IMR-90 (cell line): Measurements from ENCODE around the gene LIAS. TPM values are rescaled to one million over a fixed set of nuclear protein-coding genes. Genes with fewer than 3 reads are reported as not detected.

Experiments
- ATAC-seq: fragments of 200-7000 bp; cut with Tn5 transposase; 2 replicates; pipeline ENCODE4 v1.9.1; 2020; ENCODE audit warnings: low read depth, mild to moderate bottlenecking, moderate library complexity
- BruUV-seq: library from RNA; stranded (reverse); fragments of 400-500 nt; replicated peaks from 2 replicates; lab custom pipeline; 2021; lab: Mats Ljungman, UMichigan
- CTCF ChIA-PET: fragments of 300-600 bp; formaldehyde crosslinking; extraction: SDS; loops from one replicate; lab custom pipeline; 2021; ENCODE audit warnings: antibody characterized with exemption; lab: Yijun Ruan, JAX
- POLR2A ChIA-PET: fragments of 300-600 bp; sonication (Branson Sonifier 250); formaldehyde crosslinking; loops from one replicate; lab custom pipeline; 2022; ENCODE audit warnings: antibody characterized with exemption; ENCODE audit not compliant: unreplicated experiment; lab: Charles Lee
- DNase-seq: peaks from one replicate; pipeline ENCODE4 v3.0.0; 2013
- H2AFZ ChIP-seq: replicated peaks from 2 replicates; pipeline ENCODE3; 2013; ENCODE audit warnings: low read length, mild to moderate bottlenecking; ENCODE audit not compliant: poor library complexity
- H2AK5ac ChIP-seq: 2 replicates; pipeline ENCODE4 v1.6.1; 2013; ENCODE audit warnings: low read depth, low read length, inconsistent platforms
- H2AK9ac ChIP-seq: replicated peaks from 2 replicates; pipeline ENCODE3; 2013; ENCODE audit warnings: mild to moderate bottlenecking, low read depth, low read length, moderate library complexity; ENCODE audit not compliant: poor library complexity
- H2BK120ac ChIP-seq: 2 replicates; pipeline ENCODE4 v1.6.1; 2013; ENCODE audit warnings: low read depth, low read length, inconsistent platforms
- H2BK15ac ChIP-seq: 3 replicates; pipeline ENCODE4 v1.6.1; 2013; ENCODE audit warnings: low read depth, low read length, inconsistent platforms
- H2BK20ac ChIP-seq: 2 replicates; pipeline ENCODE4 v1.6.1; 2013; ENCODE audit warnings: low read depth, mild to moderate bottlenecking, inconsistent platforms, low read length, moderate library complexity
- H2BK5ac ChIP-seq: 2 replicates; pipeline ENCODE4 v1.6.1; 2013; ENCODE audit warnings: mild to moderate bottlenecking, low read depth, low read length, inconsistent platforms; ENCODE audit not compliant: poor library complexity, severe bottlenecking
- H3K14ac ChIP-seq: replicated peaks from 2 replicates; pipeline ENCODE4 v1.6.1; 2013; ENCODE audit warnings: low read depth, low read length, inconsistent platforms
- H3K18ac ChIP-seq: 2 replicates; pipeline ENCODE4 v1.6.1; 2013; ENCODE audit warnings: low read depth, low read length, control low read depth
- H3K23ac ChIP-seq: 2 replicates; pipeline ENCODE4 v1.6.1; 2013; ENCODE audit warnings: low read depth, low read length, inconsistent platforms
- H3K27ac ChIP-seq: 2 replicates; pipeline ENCODE4 v1.5.1; 2013; ENCODE audit warnings: mild to moderate bottlenecking, control low read depth, low read length; ENCODE audit not compliant: insufficient read depth
- H3K27me3 ChIP-seq: 2 replicates; pipeline ENCODE4 v1.6.1; 2013; ENCODE audit warnings: low read length; ENCODE audit not compliant: control insufficient read depth, insufficient read depth
- H3K36me3 ChIP-seq: 2 replicates; pipeline ENCODE4 v1.6.1; 2013; ENCODE audit warnings: low read length, mixed read lengths; ENCODE audit not compliant: control insufficient read depth, insufficient read depth
- H3K4ac ChIP-seq: 2 replicates; pipeline ENCODE4 v1.6.1; 2013; ENCODE audit warnings: low read depth, low read length, inconsistent platforms
- H3K4me1 ChIP-seq: 2 replicates; pipeline ENCODE4 v1.6.1; 2013; ENCODE audit warnings: low read length, mixed read lengths; ENCODE audit not compliant: control insufficient read depth, insufficient read depth
- H3K4me2 ChIP-seq: 2 replicates; pipeline ENCODE4 v1.6.1; 2013; ENCODE audit warnings: low read depth, mild to moderate bottlenecking, control low read depth, low read length, moderate library complexity
- H3K4me3 ChIP-seq: 2 replicates; pipeline ENCODE4 v1.5.1; 2013; ENCODE audit warnings: low read depth, mild to moderate bottlenecking, control low read depth, low read length, moderate library complexity; ENCODE audit not compliant: insufficient read depth
- H3K56ac ChIP-seq: 2 replicates; pipeline ENCODE4 v1.6.1; 2013; ENCODE audit warnings: low read length, inconsistent platforms; ENCODE audit not compliant: insufficient read depth; ENCODE audit errors: extremely low read depth
- H3K79me1 ChIP-seq, 2 experiments: 2 replicates each; pipeline ENCODE4 v1.6.1; 2013; ENCODE audit warnings: low read length in 2 of 2, inconsistent platforms in 1 of 2, low read depth in 1 of 2
- H3K9ac ChIP-seq: 2 replicates; pipeline ENCODE4 v1.6.1; 2013; ENCODE audit warnings: low read depth, low read length, control low read depth
- H3K9me1 ChIP-seq: 2 replicates; pipeline ENCODE4 v1.6.1; 2013; ENCODE audit warnings: low read length, inconsistent platforms; ENCODE audit not compliant: insufficient read depth
- H3K9me3 ChIP-seq: 2 replicates; pipeline ENCODE4 v1.6.1; 2013; ENCODE audit warnings: low read length; ENCODE audit not compliant: control insufficient read depth, insufficient read depth
- H4K20me1 ChIP-seq: 2 replicates; pipeline ENCODE4 v1.6.1; 2013; ENCODE audit warnings: low read length, inconsistent platforms; ENCODE audit not compliant: insufficient read depth
- H4K5ac ChIP-seq: 2 replicates; pipeline ENCODE4 v1.6.1; 2013; ENCODE audit warnings: mild to moderate bottlenecking, low read depth, low read length, control low read depth
- H4K8ac ChIP-seq, 2 experiments: 2 replicates each; pipeline ENCODE4 v1.6.1; 2013; ENCODE audit warnings: low read depth in 2 of 2, low read length in 2 of 2, control low read depth in 1 of 2, inconsistent platforms in 1 of 2
- H4K91ac ChIP-seq: 2 replicates; pipeline ENCODE4 v1.6.1; 2013; ENCODE audit warnings: low read depth, low read length, inconsistent platforms; ENCODE audit not compliant: insufficient read depth
- CEBPB ChIP-seq: IDR thresholded peaks from 2 replicates; pipeline ENCODE4 v1.6.1; 2012; ENCODE audit warnings: low read depth, low read length, improper control_type of control experiment
- CHD1 ChIP-seq: IDR thresholded peaks from 2 replicates; pipeline ENCODE4 v1.6.1; 2012; ENCODE audit warnings: low read depth, low read length, improper control_type of control experiment
- FOS ChIP-seq: fragments of 150-350 bp; IDR thresholded peaks from 2 replicates; pipeline ENCODE4 v1.6.1; 2016; ENCODE audit warnings: low read depth, low read length
- MXI1 ChIP-seq: IDR thresholded peaks from 2 replicates; pipeline ENCODE4 v1.6.1; 2012; ENCODE audit warnings: low read depth, mild to moderate bottlenecking, low read length, moderate library complexity, borderline replicate concordance
- RCOR1 ChIP-seq: IDR thresholded peaks from 2 replicates; pipeline ENCODE4 v1.6.1; 2012; ENCODE audit warnings: mild to moderate bottlenecking, low read length, improper control_type of control experiment; ENCODE audit not compliant: insufficient replicate concordance
- RFX5 ChIP-seq: IDR thresholded peaks from 2 replicates; pipeline ENCODE4 v1.8.0; 2012; ENCODE audit warnings: low read depth, mild to moderate bottlenecking, low read length, moderate library complexity
- SMC3 ChIP-seq: fragments of 150-350 bp; IDR thresholded peaks from 2 replicates; pipeline ENCODE4 v1.6.1; 2016; ENCODE audit warnings: low read depth, mild to moderate bottlenecking, antibody characterized with exemption, low read length, moderate library complexity
- WGBS, 2 experiments: methylation state at CpG; one replicate each; pipeline versions ENCODE4 v1.1.5 to v1.1.7; 2013; ENCODE audit warnings: missing lambda C conversion rate in 2 of 2; ENCODE audit not compliant: insufficient read length in 1 of 2; ENCODE audit errors: extremely low coverage in 2 of 2; 5-methylcytosine and 5-hydroxymethylcytosine counted together
- dilution Hi-C: fragments of 300-500 bp; cut with HindIII; formaldehyde crosslinking; loops from one replicate; pipeline ENCODE4 v1.14.3; 2018; ENCODE audit warnings: low sequenced_read_pairs; ENCODE audit not compliant: unreplicated experiment
- in situ Hi-C: fragments of 300-500 bp; cut with MboI; formaldehyde crosslinking; loops from 3 replicates; pipeline ENCODE4 v1.14.3; 2019; ENCODE audit warnings: low sequenced_read_pairs, inconsistent platforms, mixed read lengths
- intact Hi-C: fragments of 100-400 bp; cut with micrococcal nuclease; formaldehyde crosslinking; loops from 2 replicates; pipeline ENCODE4 v1.10.0; 2022
- polyA plus RNA-seq, 3 experiments: library from polyadenylated mRNA; depleted of rRNA; stranded (reverse); fragments of >200 nt; gene quantifications; 2 replicates each; pipeline ENCODE4 v1.2.3, GENCODE V29; 2012; ENCODE audit warnings: low replicate concordance in 1 of 3
- total RNA-seq: library from RNA; depleted of rRNA; stranded (reverse); fragments of >200 nt; gene quantifications from 2 replicates; pipeline ENCODE4 v1.2.3, GENCODE V29; 2012

LIAS gene
- total and polyA plus RNA-seq, 2 of the 4 experiments (the other 2 are of a cell fraction) = 3.2 to 7.8 TPM

DNA sequence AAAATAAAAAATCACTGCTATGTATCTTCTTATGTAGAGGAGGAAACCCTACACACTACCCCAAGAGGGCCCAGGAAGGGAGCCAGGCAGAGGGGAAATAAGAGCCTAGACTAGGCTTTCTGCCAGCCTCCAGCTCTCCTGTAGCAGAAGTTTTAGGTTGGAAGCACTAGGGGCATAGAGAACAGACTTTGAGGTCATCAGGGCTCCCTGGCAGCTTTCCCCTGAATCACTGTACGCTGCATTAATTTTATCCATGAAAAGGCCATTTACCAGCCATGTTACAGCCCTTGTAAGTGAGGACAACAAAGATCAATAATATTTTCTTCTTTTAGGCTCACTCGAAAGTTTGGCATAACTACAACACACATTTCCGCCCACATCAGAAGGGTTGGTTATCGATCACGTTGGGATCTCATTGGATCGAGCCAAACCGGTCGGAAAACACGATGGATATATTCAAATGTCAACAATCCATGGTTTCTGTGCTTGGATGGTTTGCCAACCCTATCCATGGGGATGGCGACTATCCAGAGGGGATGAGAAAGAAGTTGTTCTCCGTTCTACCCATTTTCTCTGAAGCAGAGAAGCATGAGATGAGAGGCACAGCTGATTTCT lies 24.9 kb upstream of the LIAS start:
- no peak for ATAC-seq
- Histone ChIP-seq H2AFZ (no peak overlapping the region), H3K4me2 (no peak overlapping the region), H3K4ac (no peak overlapping the region), H2AK5ac (no peak overlapping the region), H2AK9ac (no peak overlapping the region), H3K18ac (no peak overlapping the region), H2BK5ac (no peak overlapping the region), H3K4me3 (no peak overlapping the region), H3K9me1 (no peaks in the 10 kb centered on the region), H2BK15ac (no peak overlapping the region), H3K23ac (no peak overlapping the region), H3K4me1 (peaks cover 2% of the 10 kb centered on the region; the same call in 1 of the 2 replicates), H3K9me3 (no peaks in the 10 kb centered on the region), H3K9ac (no peak overlapping the region), H2BK20ac (no peak overlapping the region), H3K27ac (no peak overlapping the region), H3K14ac (no peak overlapping the region), H3K27me3 (peaks cover 15% of the 10 kb centered on the region), H3K79me1 (no peaks in the 10 kb centered on the region), H4K91ac (no peak overlapping the region), H4K5ac (no peak overlapping the region), H2BK120ac (no peak overlapping the region), H3K56ac (no peak overlapping the region), H4K20me1 (no peaks in the 10 kb centered on the region), H3K36me3 (no peaks in the 10 kb centered on the region), H4K8ac (no peak overlapping the region)
- CTCF ChIA-PET = no interaction called here
- no TSS peak for BruUV-seq
- dilution Hi-C loops (no loop called here), intact Hi-C loops (no loop called here), in situ Hi-C loops (no loop called here)
- TF ChIP-seq CEBPB (no peak), RCOR1 (no peak), RFX5 (no peak), FOS (no peak), SMC3 (no peak), MXI1 (no peak), CHD1 (no peak)
- DNase-seq = no peak
- WGBS, 2 experiments = 100% methylated on average over 1 of the region's 11 CpGs; no CpG with 5 or more reads in 1 of the 2 experiments
- POLR2A ChIA-PET = interaction anchor here (0.5 kb wide), 1 partner anchor 14 kb away, joined by 5 read pairs; no protein-coding TSS in a partner anchor
